Body of pancreas (tissue), 4 donors: ENCODE data around the gene PMPCA.

ENCODE experiments used
- POLR2A ChIP-seq, 3 donors: fragments of 450-650 bp; IDR thresholded peaks; one replicate each; pipeline ENCODE4 v1.6.1; 2016; ENCODE audit warnings: antibody characterized with exemption in 3 of 3, mild to moderate bottlenecking in 2 of 3
- TF ChIP-seq, protein P1 (sequence below), 7 experiments: fragments of 450-650 bp in 4 of 7; fragments of 200-600 bp in 3 of 7; sonication (generic) in 3 of 7; IDR thresholded peaks; one replicate each; pipeline ENCODE4 v1.5.1; 2016 to 2019; ENCODE audit warnings: antibody characterized with exemption in 7 of 7

- TF ChIP-seq POLR2A (IDR thresholded peaks at IDR 0.05), result no peak
- TF ChIP-seq, protein P1, sequence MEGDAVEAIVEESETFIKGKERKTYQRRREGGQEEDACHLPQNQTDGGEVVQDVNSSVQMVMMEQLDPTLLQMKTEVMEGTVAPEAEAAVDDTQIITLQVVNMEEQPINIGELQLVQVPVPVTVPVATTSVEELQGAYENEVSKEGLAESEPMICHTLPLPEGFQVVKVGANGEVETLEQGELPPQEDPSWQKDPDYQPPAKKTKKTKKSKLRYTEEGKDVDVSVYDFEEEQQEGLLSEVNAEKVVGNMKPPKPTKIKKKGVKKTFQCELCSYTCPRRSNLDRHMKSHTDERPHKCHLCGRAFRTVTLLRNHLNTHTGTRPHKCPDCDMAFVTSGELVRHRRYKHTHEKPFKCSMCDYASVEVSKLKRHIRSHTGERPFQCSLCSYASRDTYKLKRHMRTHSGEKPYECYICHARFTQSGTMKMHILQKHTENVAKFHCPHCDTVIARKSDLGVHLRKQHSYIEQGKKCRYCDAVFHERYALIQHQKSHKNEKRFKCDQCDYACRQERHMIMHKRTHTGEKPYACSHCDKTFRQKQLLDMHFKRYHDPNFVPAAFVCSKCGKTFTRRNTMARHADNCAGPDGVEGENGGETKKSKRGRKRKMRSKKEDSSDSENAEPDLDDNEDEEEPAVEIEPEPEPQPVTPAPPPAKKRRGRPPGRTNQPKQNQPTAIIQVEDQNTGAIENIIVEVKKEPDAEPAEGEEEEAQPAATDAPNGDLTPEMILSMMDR (IDR thresholded peaks at IDR 0.05), result no peak
Measured at GRCh38 chr9:136443687-136444086, 33.2 kb downstream of the PMPCA start.
